Endometrial microvascular endothelial cells (primary cell): Measurements from ENCODE around the gene C19orf73. TPM values are rescaled to one million over a fixed set of nuclear protein-coding genes. Genes with fewer than 3 reads are reported as not detected.

Source experiments
- in situ Hi-C: cut with HindIII; loops from 2 replicates; pipeline ENCODE4 v1.10.0; 2017; ENCODE audit warnings: low sequenced_read_pairs, low pct_unique_long_range_greater_than_20kb; ENCODE audit errors: inconsistent ontology term
- total RNA-seq: library from RNA; depleted of rRNA; stranded (reverse); fragments of >200 nt; gene quantifications from one replicate; pipeline ENCODE4 v1.2.3, GENCODE V29; 2015; ENCODE audit errors: inconsistent ontology term

The C19orf73 gene, protein sequence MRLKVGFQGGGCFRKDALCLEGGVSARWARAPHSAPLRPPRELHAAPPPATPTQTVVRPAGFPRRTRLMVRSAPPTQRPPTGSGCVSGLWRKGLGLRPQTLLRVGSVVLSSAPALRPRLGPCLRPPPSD
- total RNA-seq, result 0.74 TPM

- in situ Hi-C loops, result no loop called here
Observed at GRCh38 chr19:49118565-49119410, at the start of gene C19orf73. Gene C19orf73 (minus strand): TSS chr19:49119143. CDS start chr19:49119022, 121 bp downstream.

- in situ Hi-C loops, result no loop called here
Observed at GRCh38 chr19:49168421-49168820, 49.5 kb upstream of the C19orf73 start.

- in situ Hi-C loops, result no loop called here
Observed at GRCh38 chr19:49167857-49168409, 49.0 kb upstream of the C19orf73 start.

DNA sequence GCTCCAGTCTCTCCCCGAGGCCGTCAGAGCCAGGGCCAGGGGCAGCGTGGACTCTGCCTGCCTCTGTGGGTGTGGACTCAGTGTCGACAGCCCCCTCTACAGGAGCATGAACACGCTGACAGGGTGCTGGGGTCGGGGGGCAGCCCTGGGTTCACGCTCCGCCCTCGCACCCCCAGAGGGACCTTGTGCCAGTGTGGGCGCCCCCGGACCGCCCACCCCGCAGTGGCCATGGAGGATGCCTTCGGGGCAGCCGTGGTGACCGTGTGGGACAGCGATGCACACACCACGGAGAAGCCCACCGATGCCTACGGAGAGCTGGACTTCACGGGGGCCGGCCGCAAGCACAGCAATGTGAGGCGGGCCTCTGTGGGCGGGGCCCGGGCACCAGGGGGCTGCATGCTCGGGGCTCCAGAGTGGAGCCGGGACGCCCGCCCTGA is 46.9 kb upstream of the C19orf73 start:
- in situ Hi-C loops, result no loop called here

DNA sequence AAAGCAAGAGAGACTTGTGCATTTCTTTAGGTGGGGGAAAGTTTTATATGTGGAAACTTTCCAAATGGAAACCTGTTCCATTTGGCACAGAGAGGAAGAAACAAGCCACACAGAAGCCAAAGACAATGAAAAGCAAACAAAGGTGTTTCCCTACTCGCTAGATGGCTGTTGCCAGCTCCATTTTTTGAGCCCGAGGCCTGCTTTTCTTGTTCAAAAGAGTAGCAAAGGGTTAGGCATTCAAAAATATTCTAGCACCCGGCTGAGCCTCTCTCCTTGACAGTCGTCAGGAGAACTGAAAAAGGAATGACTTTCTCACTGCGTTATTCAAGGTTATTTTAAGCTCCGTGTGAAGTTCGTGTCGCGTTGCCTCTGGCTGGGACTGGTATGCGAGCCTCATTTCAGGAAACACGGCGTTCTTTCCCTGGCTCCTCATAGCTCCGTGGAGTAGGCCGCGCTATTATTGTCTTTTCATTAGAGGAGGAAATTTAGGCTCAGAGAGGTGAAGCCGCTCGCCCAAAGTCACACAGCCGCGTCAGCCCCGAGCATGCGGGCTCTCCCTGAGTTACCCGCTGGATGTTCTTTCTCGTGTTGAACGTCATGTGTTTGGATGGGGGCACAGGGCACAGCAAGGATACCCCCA is 46.3 kb upstream of the C19orf73 start:
- in situ Hi-C loops, result no loop called here

- in situ Hi-C loops, result no loop called here
Observed at GRCh38 chr19:49161987-49162386, 43.0 kb upstream of the C19orf73 start.

DNA sequence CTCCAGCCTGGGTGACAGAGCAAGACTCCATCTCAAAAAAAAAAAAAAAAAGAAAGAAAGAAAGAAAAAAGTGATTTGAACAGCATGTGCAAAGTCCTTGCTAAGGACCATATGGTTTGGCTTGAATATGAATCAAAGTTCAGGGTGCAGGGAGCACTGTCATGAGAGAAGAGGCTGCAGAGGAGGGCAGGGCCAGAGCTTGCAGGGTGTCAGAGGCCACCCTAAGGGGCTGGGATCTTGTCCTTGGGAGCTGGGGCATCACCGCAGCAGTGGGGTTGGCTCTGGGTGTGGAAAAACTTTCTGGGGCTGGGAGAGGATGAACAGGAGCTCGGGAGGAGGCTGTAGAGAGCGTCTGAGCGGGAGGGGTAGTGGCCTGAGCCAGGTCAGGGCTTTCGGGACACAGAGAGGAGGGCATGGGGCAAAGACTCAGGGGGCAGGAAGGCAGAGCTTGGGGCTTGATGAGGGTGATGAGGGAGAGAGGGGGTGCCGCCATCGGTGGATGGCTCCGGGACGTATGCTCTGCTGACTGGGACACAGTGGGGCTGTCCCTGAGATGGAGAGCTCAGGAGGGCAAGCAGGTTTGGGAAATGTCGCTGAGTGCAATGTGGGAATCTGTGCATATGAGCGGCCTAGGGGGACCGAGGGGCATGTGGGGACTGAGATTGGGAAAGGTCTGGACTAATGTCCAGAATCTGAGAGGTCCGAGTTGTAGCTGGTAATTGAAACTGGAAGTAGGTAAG is 41.7 kb upstream of the C19orf73 start:
- in situ Hi-C loops, result no loop called here

- in situ Hi-C loops, result no loop called here
Observed at GRCh38 chr19:49157445-49158224, 38.7 kb upstream of the C19orf73 start, which contains the start of gene TRPM4. Gene TRPM4 (plus strand): TSS chr19:49157792. CDS start chr19:49157867, 75 bp downstream.

GRCh38 chr19:49155820-49156346 is 36.9 kb upstream of the C19orf73 start:
- in situ Hi-C loops, result no loop called here

DNA sequence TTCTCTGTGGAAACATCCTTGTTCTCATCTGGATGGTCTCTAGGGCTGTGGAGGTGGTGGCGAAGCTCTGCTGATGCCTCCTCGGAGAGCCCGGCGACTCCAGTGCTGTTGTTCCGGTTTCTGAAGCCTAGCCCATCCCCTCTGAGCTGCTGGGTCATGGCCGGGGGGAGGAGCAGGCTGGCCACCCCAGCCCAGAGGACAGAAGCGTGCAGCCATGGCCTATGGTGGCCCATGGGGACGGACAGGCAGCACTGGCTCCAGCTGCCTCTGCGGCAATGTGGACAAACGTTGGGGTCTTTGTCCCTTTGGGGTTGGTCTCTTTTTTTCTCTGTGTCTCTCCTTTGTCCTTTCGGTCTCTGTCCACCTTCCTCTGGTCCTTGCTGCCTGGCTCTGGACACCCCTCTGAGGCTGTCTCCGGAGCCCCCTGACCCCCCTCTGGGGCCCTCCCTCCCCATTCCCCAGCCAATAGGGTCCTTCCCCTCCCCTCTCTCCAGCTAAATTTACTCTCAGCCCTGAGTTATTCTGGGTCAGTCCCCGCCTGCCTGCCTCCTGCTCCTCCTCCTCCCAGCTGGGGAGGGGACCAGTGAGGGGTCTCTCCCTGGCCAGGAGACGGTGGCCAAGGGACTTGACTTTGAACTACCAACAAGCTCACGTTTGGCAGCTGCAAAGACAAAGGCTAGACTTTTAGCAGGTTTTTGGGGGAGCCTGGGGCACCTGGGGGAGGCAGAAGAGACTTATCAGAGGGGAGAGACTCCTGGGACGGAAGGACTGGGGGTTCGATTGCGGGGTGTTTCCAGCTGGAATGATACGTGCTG is 36.3 kb upstream of the C19orf73 start, which contains the start of gene HRC:
Gene HRC, minus strand, starts transcription at position 392 of the 815 bp plus-strand sequence. Its CDS starts 159 bp downstream, at position 233.
- in situ Hi-C loops, result no loop called here

DNA sequence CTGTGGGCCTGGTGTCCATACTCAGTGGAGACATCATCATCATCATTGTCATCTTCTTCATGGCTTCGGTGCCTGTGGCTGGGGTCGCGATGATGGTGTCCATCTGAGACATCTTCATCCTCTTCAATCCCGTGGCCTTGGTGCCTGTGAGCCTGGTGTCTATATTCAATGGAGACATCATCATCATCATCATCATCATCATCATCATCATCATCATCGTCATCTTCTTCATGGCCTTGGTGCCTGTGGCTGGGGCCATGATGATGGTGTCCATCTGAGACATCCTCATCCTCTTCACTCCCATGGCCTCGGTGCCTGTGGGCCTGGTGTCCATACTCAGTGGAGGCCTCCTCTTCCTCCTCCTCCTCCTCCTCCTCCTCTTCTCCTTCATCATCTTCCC is 35.3 kb upstream of the C19orf73 start:
- in situ Hi-C loops, result no loop called here

GRCh38 chr19:49153167-49153809 is 34.3 kb upstream of the C19orf73 start:
- in situ Hi-C loops, result no loop called here

DNA sequence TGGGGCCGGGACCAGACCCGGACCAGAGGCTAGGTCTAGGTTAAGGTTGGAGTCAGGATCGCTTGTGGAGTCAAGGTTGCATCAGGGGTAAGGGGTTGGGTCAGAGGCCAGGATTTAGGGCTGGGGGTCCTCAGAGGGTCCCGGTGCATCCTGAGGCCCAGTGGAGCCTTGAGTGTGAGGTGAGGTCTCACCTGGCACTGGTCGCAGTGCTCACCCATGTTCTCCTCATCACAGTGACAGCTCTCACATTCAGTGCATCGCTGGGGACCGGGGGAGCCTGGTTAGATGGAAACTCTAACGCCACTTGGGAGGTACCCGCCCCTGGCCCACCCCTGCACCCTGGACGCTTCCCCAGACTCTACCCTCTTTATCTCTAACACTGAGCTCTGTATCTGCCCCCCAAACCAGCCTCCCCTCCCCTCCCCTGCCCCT is 33.2 kb upstream of the C19orf73 start:
- in situ Hi-C loops, result no loop called here

DNA sequence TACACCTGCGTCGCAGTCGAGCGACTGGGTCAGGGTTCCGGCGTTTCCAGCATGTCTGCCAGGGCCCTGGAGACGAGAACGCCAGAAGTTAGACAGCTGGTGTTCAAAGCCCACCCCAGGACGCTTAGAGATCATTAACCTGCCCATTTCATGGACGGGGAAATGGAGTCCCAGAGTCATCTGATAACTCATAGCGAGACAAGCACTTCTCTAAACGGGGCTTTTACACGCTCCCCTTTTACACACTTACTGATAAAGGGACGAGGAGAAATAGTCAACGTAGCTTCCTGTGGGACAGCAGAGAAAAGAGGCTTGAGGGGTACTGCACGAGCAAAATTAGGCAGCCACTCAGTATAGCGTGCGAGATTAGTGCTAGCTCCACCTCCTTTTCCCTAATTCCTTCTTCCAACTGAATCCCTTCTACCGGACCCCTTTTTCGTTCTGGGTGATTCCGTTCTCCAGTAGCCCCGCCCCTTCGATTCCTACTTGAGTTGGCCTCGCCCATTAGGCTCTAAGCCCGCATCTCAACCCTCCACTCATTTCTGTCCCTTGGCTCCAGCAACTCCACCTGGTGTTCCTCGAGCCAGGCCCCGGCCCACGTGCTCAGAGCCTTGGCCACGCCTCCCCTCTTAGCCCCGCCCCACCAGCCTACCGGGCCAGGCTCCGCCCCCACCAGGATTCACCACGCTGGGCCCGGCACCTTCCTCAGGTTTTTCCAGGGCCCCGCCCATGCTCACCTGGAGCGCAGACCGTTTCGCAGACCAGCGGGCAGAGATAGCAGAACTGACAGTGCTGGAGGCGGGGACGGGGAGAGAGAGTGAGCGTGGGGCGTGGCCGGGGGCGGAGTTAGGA is 32.5 kb upstream of the C19orf73 start:
- in situ Hi-C loops, result no loop called here

DNA sequence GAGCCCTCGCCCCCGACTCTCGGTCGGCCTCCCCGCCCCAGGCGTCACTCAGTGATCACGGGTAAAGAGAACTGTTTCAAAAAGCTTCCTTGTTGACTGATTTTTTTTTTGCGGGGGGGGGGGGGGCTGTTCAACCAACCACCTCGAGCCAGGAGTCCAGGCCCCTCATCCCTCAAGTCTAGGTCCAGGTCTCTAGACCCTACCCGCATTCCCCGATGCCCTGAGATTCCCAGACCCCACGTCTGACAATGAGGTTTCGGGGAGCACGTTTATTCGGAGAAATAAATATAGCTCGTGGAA is 32.0 kb upstream of the C19orf73 start:
- in situ Hi-C loops, result no loop called here
